Stimulated activated CD8-positive, alpha-beta memory T cell treated with anti-CD3 and anti-CD28 coated beads, Interleukin-2, amount 100 ng/mL, for 48 hours (primary cell): ENCODE results near the gene PCYT2.
"Not testable (repeated sequence)": the region's sequence is repeated elsewhere in the genome, so short reads cannot be mapped to it uniquely, and the experiment has no call there.

Source experiments
- DNase-seq, 2 donors: peaks; one replicate each; pipeline ENCODE4 v3.0.0-alpha.2; 2020; ENCODE audit warnings: low read depth in 2 of 2

Gene PCYT2

GRCh38 chr17:81911277-81911961, at the start of gene PCYT2:
TSS of gene PCYT2 (minus strand) at chr17:81911399. CDS start at chr17:81911355, 44 bp downstream.
- peak; percentile 88 to 90 for DNase-seq

DNA sequence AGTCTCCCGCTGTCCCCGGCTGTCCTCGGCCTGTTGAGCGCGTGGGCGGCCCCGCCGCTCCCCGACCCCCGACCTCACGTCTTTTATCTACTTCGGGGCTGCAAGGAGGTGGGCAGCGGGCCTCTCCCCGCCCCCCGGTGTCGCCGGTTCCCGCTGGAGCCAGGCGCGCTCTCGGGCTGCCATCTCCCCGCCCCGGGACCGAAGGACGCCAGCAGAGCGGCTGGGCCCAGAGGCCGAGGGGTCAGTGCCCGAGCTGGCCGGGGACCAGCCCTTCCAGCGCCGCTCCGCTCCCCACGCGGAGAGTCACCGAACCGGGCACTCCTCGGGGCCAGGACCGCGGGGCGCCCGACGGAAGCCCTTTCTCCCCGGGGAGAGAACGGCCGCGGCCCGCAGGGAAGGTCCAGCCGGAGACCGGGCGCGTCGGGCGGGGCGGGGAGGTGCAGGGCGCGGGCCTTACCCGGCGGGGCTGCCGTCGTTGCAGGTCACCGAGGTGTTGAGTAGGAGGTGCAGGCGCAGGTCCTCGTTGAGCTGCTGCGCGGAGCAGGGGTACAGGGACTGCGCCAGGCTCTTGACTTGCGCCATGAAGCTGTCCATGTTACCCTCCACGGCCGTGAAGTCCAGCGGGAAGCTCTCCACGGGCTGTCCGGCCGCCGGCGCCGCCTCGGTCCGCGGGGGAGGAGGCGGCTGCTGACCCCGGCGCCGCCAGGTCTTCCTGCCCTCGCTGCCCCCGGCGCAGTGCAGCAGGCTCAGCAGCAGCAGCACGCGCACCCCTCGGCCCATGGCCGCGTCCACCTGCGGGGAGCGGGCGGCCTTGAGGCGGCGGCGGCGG, 49.1 kb upstream of the PCYT2 start:
- no peak for DNase-seq

DNA sequence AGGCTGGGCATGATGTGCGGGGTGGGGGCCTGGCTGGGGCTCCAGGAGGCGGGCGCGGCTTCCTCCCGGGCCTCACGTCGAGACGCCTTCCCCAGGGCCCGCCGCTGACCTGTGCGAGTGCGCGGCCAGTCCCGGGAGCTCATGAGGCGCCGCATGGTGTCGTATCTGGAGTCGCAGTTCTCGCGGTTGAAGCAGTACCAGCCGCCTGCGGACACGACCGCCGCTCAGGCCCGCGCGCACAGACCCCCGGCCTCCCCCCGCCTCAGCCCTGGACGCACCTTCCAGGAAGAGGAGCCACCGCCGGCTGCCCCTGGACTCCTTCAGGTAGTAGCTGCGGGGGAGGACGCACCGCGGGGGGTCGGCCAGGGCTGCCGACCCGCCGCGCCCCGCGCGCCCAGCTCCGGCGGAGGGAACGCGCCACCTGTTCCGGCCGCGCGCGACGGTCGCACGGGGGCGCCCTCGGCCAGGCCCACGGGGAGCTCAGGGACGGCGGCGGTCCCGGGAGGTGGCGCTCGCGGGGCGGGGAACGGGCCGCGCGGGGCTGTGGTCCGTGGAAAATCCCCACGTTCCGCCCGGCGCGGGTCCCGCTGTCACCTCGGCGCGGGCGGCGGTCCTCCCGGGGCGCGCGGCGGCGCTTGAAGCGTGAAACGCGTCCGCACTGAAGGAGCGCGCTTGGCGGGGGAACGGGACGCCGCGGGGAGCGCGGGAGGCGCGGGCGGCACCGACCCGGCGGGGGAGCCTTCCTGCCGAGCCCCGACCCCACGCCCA, 48.3 kb upstream of the PCYT2 start:
- DNase-seq: peak; percentile 68 to 71

DNA sequence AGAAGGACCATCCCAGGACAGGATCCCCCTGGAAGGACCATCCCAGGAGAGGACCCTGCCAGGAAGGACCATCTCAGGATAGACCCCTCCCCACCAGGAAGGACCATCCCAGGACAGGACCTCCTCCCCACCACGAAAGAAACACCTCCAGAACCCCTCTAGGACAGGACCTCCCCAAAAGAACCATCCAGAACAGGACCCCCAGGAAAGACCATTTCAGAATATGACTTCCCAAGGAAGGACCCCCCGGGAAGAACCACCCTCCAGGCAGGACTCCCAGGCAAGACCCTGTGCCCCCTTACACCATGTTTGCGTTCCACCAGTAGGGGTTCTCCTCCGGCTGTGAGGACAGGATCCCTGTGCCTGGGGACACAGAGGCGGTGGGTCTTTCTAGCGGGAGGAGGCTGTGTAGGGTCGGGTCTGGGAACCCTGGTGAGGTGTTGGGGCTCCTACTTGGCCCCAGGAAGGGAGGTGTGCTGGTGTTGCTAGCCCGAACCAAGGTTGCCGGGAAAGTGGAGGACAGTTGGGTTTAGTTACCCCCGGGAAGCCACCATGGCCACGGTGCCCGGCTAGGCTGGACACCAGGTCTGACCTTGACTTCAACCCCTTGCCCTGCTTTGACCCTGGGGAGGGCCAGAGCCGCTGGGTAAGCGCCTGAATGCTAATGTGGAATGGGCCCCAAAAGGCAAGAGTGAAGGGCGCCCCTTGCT, 47.6 kb upstream of the PCYT2 start:
- no peak for DNase-seq

GRCh38 chr17:81957691-81958432, 46.7 kb upstream of the PCYT2 start:
- no peak for DNase-seq

- no peak for DNase-seq
Measured at GRCh38 chr17:81956607-81957589, 45.7 kb upstream of the PCYT2 start.

GRCh38 chr17:81955756-81956544, 44.8 kb upstream of the PCYT2 start:
- DNase-seq: no peak

- no peak for DNase-seq
Measured at GRCh38 chr17:81955058-81955681, 44.0 kb upstream of the PCYT2 start.

- DNase-seq: no peak
Measured at GRCh38 chr17:81954131-81955057, 43.2 kb upstream of the PCYT2 start.

- DNase-seq: not testable (repeated sequence)
Measured at GRCh38 chr17:81953443-81953842, 42.2 kb upstream of the PCYT2 start.

- no peak for DNase-seq
Measured at GRCh38 chr17:81952792-81953228, 41.6 kb upstream of the PCYT2 start.

DNA sequence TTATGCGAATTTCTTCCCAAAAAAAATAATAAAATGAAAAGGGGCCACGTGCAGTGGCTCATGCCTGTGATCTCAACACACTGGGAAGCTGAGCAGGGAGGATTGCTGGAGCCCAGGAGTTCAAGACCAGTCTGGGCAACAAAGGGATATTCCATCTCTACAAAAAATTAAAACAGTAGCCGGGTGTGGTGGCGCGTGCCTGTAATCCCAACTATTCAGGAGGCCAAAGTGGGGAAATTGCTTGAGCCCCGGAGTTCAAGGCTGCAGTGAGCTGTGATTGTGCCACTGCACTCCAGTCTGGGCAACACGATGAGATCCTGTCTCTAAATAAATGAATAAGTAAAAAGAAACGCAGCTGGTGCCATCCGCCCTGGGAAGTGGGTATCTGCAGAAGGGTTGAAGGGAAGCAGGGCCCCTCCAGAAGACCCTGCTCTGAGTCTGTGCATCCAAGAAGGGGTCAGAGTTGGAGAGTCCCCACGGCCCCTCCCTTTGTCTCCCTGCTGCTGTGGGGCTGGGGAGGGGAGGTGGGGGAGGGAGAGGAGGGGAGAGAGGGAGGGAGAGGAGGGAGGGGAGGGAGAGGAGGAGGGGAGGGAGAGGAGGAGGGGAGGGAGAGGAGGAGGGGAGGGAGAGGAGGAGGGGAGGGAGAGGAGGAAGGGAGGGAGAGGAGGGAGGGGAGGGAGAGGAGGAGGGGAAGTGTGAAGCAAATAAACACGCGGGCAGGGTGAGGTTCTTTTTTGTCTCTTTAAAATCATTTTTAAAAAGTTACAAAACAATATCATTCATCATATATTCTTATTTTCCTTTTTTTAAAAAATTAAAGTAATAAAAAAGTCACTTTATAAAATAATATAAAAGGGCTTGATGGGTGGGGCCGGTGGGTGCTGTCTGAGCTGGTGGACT, 40.8 kb upstream of the PCYT2 start:
- no peak for DNase-seq

- DNase-seq: no peak
Measured at GRCh38 chr17:81950501-81950900, 39.3 kb upstream of the PCYT2 start.

DNA sequence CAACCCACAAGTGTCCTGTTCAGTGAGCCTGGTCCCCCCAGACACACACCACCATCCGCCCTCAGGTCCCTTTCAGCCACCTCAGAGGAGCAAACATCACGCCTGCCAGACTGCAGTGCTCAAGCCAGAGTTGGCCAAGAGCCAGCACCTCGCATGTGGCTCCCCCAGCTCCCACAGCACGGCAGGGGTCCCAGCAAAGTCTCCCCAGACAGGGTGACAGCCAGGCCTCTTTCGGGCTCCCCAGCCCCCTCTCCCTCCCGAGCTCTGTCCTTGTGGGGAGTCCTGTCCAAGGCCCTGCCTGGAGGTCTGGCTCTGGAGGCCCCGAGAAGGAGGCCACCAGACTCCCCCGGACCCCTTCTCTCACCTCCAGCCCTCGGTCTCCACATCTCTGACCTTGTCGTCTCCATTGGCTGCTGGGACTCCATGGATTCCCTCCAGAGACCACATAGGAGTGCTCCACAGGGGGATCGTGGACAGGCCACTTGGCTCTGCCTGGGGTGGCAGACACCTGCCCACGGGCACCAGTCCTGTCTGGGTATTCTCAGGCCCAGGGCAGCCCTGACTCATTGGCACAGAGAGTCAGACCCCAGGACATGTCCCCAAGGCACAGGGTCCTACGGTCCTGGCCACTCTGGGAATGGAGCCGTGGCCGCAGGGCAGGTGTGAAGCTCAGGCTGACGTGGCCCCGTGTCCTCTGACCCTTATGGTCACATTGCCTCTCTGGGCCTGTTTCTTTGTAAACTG, 37.6 kb upstream of the PCYT2 start:
- no peak for DNase-seq

- no peak for DNase-seq
Measured at GRCh38 chr17:81947189-81947588, 36.0 kb upstream of the PCYT2 start, which contains the start of gene MYADML2. TSS of gene MYADML2 (minus strand) at chr17:81947233. CDS start at chr17:81941741, 5,492 bp downstream.
